Spinal cord (tissue), 10 donors: ENCODE measurements around the gene FAM163B. TPM values are rescaled to one million over a fixed set of nuclear protein-coding genes. Genes with fewer than 3 reads are reported as not detected.

Experiments
- DNase-seq, 6 donors: peaks; one replicate each; pipeline versions ENCODE4 v3.0.0 to v3.0.0-alpha.2; 2013 to 2015; ENCODE audit warnings: low spot score in 6 of 6, low read depth in 4 of 6
- H3K27ac ChIP-seq: one replicate; pipeline ENCODE4 v1.5.1; 2013; ENCODE audit warnings: low read depth, low read length, control low read depth
- H3K27me3 ChIP-seq: one replicate; pipeline ENCODE4 v1.6.1; 2013; ENCODE audit warnings: low read length; ENCODE audit not compliant: control insufficient read depth, insufficient read depth
- H3K36me3 ChIP-seq: one replicate; pipeline ENCODE4 v1.6.1; 2013; ENCODE audit warnings: low read length; ENCODE audit not compliant: control insufficient read depth, insufficient read depth
- H3K4me1 ChIP-seq: one replicate; pipeline ENCODE4 v1.6.1; 2013; ENCODE audit warnings: low read length; ENCODE audit not compliant: control insufficient read depth, insufficient read depth
- H3K4me3 ChIP-seq: one replicate; pipeline ENCODE4 v1.5.1; 2013; ENCODE audit warnings: low read depth, low read length, control low read depth
- H3K9me3 ChIP-seq: one replicate; pipeline ENCODE4 v1.6.1; 2013; ENCODE audit warnings: low read length; ENCODE audit not compliant: control insufficient read depth, insufficient read depth
- WGBS: methylation state at CpG from one replicate; pipeline ENCODE4 v1.1.5; 2013; ENCODE audit warnings: missing lambda C conversion rate; ENCODE audit not compliant: insufficient coverage; 5-methylcytosine and 5-hydroxymethylcytosine counted together
- polyA plus RNA-seq, 2 donors: library from polyadenylated mRNA; unstranded; fragments of 120-200 nt; gene quantifications; one replicate each; pipeline ENCODE4 v1.2.1, GENCODE V29; 2013; ENCODE audit not compliant: insufficient read length in 2 of 2
- total RNA-seq, 2 donors: library from RNA; depleted of rRNA in 1 of 2; stranded (reverse); fragments of 120-200 nt in 1 of 2; fragments of >200 nt in 1 of 2; gene quantifications; one replicate each; pipeline versions ENCODE4 v1.2.3 to v1.2.4, GENCODE V29; 2013 to 2014
- donor health status: healthy.

Gene FAM163B
- total and polyA plus RNA-seq, 4 donors = 5.0 to 29.1 (median 17.9) TPM

DNA sequence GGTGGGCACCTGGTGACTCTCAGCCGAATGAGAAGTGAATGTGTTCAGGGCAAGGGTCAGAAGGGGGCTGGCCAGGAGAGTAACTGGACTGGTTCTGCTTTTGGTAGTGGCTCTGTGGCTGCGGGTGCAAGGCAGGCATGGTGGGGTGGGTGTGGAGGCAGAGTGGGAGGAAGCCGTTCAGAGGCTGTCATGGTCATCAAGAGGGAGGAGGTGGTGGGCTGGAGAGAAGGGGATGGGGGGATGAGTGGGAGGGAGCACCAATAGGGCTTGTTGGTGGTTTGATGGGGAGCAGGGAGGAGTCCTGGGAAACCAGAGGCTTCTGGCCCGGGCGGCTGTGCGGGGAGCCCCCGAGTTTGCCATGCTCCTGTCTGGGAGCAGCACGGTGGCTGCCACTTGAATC is 13.3 kb downstream of the FAM163B start:
- Histone ChIP-seq H3K36me3 (peaks cover 20% of the 10 kb centered on the region), H3K27me3 (no peaks in the 10 kb centered on the region), H3K9me3 (peaks cover 16% of the 10 kb centered on the region), H3K4me1 (peaks cover 11% of the 10 kb centered on the region), H3K27ac (no peak overlapping the region), H3K4me3 (no peak overlapping the region)
- WGBS = 92% methylated on average over 8 of the region's 8 CpGs
- DNase-seq = no peak

DNA sequence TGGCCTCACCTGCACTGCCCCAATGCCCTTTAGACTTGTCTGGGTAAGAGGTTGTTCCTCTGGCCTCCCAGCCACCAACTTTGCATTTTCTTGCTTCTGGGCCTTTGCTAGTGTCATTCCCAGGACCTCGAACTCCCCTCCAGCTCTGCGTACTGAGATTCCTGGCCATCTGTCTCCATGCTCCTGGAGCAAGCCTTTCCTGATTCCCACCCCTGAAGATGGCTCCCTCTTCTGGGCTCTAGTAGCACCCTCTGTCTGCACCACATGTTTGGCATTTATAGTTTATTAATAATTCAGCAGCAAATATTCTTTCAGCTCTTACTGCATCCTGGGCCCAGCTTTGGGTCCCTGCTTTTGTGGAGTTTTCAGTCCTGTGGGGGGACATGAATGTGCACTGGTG is 14.9 kb downstream of the FAM163B start:
- Histone ChIP-seq H3K27me3 (no peaks in the 10 kb centered on the region), H3K36me3 (peaks cover 15% of the 10 kb centered on the region), H3K9me3 (peaks cover 16% of the 10 kb centered on the region), H3K4me3 (no peak overlapping the region), H3K4me1 (peaks cover 14% of the 10 kb centered on the region), H3K27ac (no peak overlapping the region)
- no peak for DNase-seq
- 90% methylated on average over 2 of the region's 2 CpGs for WGBS

DNA sequence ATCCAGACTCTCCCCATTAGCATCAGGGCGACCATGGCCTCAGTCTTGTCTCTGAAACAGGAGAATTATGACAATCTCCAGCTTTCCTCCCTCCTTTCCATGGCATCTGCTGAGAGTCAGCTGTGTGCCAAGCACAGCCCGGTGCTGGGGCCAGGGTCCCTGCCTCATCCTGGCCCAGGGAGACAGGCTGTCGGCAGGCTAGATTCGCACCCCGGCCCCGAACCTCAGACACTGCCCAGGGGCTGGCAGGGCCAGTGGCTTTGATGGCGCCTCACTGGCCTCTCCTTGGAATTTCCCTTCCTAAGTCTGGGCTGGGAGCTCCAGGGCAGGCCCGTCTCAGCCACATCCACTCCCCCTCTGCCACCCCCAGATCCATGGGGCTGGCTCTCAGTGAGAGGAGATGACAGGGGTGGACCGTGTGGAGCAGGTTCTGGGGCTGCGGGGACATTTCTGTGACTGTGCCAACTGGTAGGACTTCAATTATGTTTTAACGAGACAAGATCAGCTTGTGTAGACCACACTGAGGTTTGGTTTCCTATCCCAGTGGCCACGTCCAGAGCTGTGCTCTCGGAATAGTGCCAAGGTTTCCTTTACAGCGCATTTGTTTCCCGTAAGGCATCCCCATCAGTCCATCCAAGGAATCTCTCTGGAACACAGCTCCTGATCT is 15.5 kb downstream of the FAM163B start:
- no peaks in the 10 kb centered on the region for H3K27me3 ChIP-seq
- H3K27ac ChIP-seq = no peak overlapping the region
- peaks cover 10% of the 10 kb centered on the region for H3K36me3 ChIP-seq
- WGBS = 82% methylated on average over 14 of the region's 15 CpGs
- no peak for DNase-seq
- H3K4me3 ChIP-seq = no peak overlapping the region
- H3K4me1 ChIP-seq = peaks cover 14% of the 10 kb centered on the region
- H3K9me3 ChIP-seq = peaks cover 16% of the 10 kb centered on the region

DNA sequence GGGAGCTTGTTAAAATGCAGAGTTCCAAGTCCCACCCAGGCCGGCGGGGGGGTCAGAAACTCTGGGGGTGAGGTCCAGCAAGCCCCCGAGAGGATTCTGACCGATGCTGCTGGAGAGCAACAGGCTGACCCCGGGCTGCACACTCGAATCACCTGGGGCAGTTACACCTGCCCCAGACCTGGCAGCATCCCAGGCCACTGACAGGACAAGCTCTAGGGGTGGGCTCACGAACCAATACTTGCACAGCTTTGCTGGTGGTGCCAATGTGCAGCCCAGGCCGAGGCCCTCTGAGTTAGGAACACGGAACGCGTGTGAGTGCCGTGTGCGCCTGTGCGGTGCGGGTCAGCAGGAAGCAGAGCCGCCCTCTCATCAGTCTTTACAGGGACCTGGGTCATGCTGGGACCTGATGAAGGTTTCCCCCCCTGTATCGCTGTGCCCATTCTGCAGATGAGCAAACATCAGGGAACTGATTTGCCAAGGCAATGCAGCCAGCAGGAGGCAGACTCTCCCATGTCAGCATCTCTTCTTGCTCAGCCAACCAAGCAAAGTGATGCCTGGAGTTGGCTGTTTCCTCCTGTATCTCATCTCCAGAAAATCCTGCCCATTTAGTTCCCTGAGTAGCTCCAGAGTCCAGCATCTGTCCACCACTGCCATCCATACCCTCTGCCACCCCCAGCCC is 16.3 kb downstream of the FAM163B start:
- Histone ChIP-seq H3K4me1 (peaks cover 14% of the 10 kb centered on the region), H3K27me3 (no peaks in the 10 kb centered on the region), H3K4me3 (no peak overlapping the region), H3K27ac (no peak overlapping the region), H3K9me3 (peaks cover 11% of the 10 kb centered on the region), H3K36me3 (peaks cover 9% of the 10 kb centered on the region)
- 89% methylated on average over 17 of the region's 17 CpGs for WGBS
- DNase-seq = no peak

DNA sequence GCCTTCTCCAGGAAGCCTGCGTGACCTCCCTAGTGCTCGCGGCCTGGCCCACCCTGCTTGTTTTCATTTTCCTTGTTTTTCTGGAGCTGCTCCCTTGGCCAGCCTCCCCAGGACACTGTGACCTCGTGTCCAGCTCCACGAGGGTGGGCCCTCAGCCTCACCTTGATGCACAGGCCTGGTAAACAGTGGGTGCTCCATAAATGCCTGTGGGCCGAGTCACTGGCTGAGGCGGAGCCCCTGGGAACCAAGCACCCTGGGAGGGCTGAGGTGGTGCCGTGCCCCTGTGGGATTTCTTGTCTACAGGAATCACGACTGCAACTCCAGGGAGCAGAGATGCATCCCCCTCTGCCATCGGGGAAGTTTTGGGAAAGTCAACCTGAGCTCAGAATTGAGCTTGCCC is 17.2 kb downstream of the FAM163B start:
- WGBS = 77% methylated on average over 10 of the region's 10 CpGs

DNA sequence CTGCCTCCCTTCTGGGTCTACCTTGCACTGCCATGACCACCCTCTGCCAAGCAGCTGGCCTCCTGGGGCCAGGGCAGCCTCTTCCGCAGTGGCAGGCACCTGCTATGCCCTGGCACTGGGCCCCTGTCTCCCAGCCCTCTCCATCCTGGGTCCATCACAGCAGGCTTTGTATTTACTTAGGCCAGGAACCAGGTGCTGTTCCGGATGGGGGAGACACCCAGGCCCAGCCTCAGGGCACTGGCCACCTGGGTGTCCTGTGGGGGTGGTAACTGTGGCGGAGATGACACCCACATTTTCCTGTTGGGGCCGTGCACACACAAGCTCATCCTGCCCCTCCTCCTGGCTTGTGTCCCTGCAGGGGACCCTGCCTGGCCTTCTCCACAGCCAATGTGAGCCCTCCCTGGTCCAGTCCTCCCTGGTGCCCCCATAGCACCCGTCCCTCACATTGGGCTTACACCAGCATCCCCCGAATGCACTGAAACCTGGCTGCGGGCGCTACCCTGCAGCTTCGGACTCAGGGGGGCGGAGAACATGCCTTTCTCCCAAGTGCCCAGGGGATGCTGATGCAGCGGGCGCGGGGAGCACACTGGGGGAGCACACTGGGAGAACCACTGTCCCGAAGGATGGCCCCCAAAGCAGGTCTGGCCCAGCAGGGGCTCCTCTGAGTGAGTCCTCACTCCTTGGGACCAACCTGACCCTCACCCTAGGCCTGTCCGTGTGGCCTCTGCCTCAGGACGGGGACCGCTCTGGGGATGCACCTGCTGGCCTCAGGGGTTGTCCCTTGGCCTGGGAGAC is 17.9 kb downstream of the FAM163B start:
- peaks cover 5% of the 10 kb centered on the region for H3K27me3 ChIP-seq
- 87% methylated on average over 17 of the region's 17 CpGs for WGBS

More for the DNA sequence above, 17.2 kb downstream of the FAM163B start:
- H3K27me3 ChIP-seq = no peaks in the 10 kb centered on the region
- peaks cover 12% of the 10 kb centered on the region for H3K36me3 ChIP-seq
- no peak overlapping the region for H3K4me3 ChIP-seq
- peaks cover 14% of the 10 kb centered on the region for H3K4me1 ChIP-seq
- no peak overlapping the region for H3K27ac ChIP-seq
- H3K9me3 ChIP-seq = peaks cover 3% of the 10 kb centered on the region
- DNase-seq = no peak

DNA sequence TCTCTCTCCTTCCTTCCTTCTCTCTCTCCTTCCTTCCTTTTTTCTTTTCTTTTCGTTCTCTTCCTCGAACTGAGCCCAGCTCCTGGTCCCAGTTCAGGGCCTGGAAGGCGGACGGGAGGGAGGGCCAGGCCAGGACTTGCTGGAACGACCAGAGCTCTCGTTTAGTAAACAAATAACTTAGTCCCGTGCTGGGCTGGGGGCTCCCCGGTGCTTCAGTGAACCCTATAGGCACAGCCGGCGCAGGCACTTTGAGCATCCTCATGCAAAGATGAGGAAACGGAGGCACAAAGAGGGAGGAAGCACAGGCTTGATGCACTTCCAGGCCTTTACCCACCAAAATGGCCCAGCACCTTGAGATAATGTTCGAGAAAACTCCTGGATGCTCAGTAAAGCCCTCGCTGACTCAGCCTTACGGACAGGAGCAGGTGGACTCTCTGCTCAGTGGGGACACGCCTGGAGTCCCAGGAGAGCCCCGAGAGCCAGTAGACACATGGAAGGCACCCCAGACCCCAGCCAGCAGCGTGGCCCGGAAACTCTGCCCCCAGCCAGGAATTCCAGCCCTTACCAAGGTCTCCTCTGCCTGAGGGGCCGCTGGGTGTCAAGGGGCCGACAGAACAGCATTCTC is 18.8 kb downstream of the FAM163B start:
- DNase-seq = no peak
- no peak overlapping the region for H3K4me3 ChIP-seq
- 71% methylated on average over 20 of the region's 20 CpGs for WGBS
- H3K27ac ChIP-seq = no peak overlapping the region
- H3K9me3 ChIP-seq = no peaks in the 10 kb centered on the region
- peaks cover 15% of the 10 kb centered on the region for H3K27me3 ChIP-seq
- peaks cover 9% of the 10 kb centered on the region for H3K36me3 ChIP-seq
- peaks cover 30% of the 10 kb centered on the region for H3K4me1 ChIP-seq

More for the DNA sequence above, 17.9 kb downstream of the FAM163B start:
- H3K4me1 ChIP-seq = peaks cover 20% of the 10 kb centered on the region
- peaks cover 12% of the 10 kb centered on the region for H3K36me3 ChIP-seq
- H3K4me3 ChIP-seq = no peak overlapping the region
- H3K27ac ChIP-seq = no peak overlapping the region
- no peak for DNase-seq
- peaks cover under 1% of the 10 kb centered on the region for H3K9me3 ChIP-seq

DNA sequence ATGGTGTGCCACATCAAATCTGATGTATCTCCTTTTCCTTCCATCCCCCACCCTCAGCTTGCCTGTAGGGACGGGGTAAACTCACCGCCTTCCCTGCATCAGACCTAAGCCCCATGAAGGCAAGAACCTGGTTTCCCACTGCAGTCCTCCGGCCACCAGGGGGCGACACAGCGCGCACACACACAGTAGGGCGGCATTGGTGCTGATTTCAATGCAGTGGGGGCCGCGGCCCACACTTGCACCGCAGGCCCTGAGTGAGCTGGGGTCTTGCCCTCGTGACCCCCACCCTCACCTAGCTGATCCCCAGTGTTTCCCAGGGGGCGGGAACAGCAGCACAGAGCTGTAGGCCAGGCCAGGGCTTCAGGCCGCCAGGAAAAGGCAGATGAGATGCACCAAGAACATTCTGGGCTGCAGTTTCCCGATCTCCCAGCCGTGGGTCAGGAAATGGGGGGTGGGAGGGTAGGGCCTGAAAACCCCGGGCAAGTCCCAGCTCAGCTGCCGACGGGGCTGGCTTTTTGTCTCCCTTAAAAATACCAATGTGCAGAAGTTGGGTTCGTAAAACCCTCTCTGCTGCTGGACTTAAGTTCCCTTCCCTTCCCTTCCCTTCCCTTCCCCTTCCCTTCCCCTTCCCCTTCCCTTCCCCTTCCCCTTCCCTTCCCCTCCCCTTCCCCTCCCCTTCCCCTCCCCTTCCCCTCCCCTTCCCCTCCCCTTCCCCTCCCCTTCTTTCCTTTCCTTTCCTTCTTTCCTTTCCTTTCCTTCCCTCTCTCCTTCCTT is 19.5 kb downstream of the FAM163B start:
- peaks cover 37% of the 10 kb centered on the region for H3K4me1 ChIP-seq
- no peak overlapping the region for H3K27ac ChIP-seq
- DNase-seq = no peak
- no peak overlapping the region for H3K4me3 ChIP-seq
- no peaks in the 10 kb centered on the region for H3K9me3 ChIP-seq
- WGBS = 37% methylated on average over 13 of the region's 19 CpGs
- H3K27me3 ChIP-seq = peaks cover 15% of the 10 kb centered on the region
- H3K36me3 ChIP-seq = peaks cover 9% of the 10 kb centered on the region

DNA sequence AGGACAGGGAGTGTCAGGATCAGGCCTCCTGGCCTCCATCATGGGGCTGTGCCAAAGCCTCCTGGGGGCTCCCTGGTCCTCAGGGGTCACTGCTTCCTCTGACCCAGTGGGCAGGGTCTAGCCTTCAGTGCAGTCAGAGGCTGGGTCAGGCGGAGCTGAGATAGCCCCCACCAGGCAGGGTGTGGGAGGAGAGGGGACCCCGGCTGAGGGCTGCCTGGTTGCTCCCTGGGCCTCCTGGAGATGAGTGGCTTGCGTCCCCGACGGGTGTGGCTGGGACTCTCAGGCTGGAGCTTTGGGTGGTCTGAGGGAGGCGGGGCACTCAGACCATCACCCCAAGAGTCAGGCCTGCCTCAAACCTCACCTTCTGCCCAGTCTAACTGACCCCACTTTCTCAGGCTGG is 21.7 kb downstream of the FAM163B start:
- Histone ChIP-seq H3K27me3 (peaks cover 15% of the 10 kb centered on the region), H3K4me3 (no peak overlapping the region), H3K27ac (no peak overlapping the region), H3K36me3 (peaks cover 12% of the 10 kb centered on the region), H3K9me3 (no peaks in the 10 kb centered on the region), H3K4me1 (peaks cover 54% of the 10 kb centered on the region)
- 89% methylated on average over 6 of the region's 6 CpGs for WGBS
- DNase-seq = no peak
